ENCODE measurements around the gene ACBD6. TPM values are rescaled to one million over a fixed set of nuclear protein-coding genes. Genes with fewer than 3 reads are reported as not detected.

Gene ACBD6
- total and polyA plus RNA-seq, 4 experiments from 2014 or later, result 31.7 to 64.2 (median 44.9) TPM

GRCh38 chr1:180278596-180279395, 223.6 kb downstream of the ACBD6 start:
- Histone ChIP-seq H3K36me3 (ENCODE audit: insufficient read depth, low read length) (no peaks in the 10 kb centered on the region), H3K4me3 (ENCODE audit: low read length in 2 of 2) (no peak overlapping the region), H3K27ac (ENCODE audit: low read depth, low read length) (no peak overlapping the region), H3K9me3 (ENCODE audit: control insufficient read depth in 1 of 2, low read length in 2 of 2) (no peaks in the 10 kb centered on the region), H3K4me1 (ENCODE audit: insufficient read depth, low read length) (no peaks in the 10 kb centered on the region), H3K27me3 (ENCODE audit: insufficient read depth, low read length) (no peaks in the 10 kb centered on the region)
- Mint-ChIP-seq H3K9me3 (no peaks in the 10 kb centered on the region), H3K27ac (peak overlapping the region in 1 of 7 donors; percentile 32), H3K27me3 (no peaks in the 10 kb centered on the region), H3K4me1 (no peaks in the 10 kb centered on the region), H3K4me3 (no peak overlapping the region), H3K36me3 (peaks cover 46 to 61% of the 10 kb centered on the region in 2 donors)
- POLR2A ChIA-PET (ENCODE audit: partially characterized antibody), result no interaction called here
- CTCF ChIA-PET (ENCODE audit: partially characterized antibody), result interaction anchor here (1.7 kb wide), 1 partner anchor 27 kb away, joined by 3 read pairs; no protein-coding TSS in a partner anchor
- DNase-seq, result no peak
- intact Hi-C loops (cut with micrococcal nuclease), result no loop called here

GRCh38 chr1:180278194-180278515, 224.2 kb downstream of the ACBD6 start:
- intact Hi-C loops (cut with micrococcal nuclease), result no loop called here
- no peak for DNase-seq
- POLR2A ChIA-PET (ENCODE audit: partially characterized antibody), result no interaction called here
- no peak overlapping the region for H3K27ac Mint-ChIP-seq
- no peaks in the 10 kb centered on the region for H3K27me3 Mint-ChIP-seq
- Histone ChIP-seq H3K9me3 (ENCODE audit: control insufficient read depth in 1 of 2, low read length in 2 of 2) (no peaks in the 10 kb centered on the region), H3K4me3 (ENCODE audit: low read length in 2 of 2) (no peak overlapping the region), H3K27me3 (ENCODE audit: insufficient read depth, low read length) (no peaks in the 10 kb centered on the region), H3K4me1 (ENCODE audit: insufficient read depth, low read length) (no peaks in the 10 kb centered on the region), H3K36me3 (ENCODE audit: insufficient read depth, low read length) (no peaks in the 10 kb centered on the region), H3K27ac (ENCODE audit: low read depth, low read length) (no peak overlapping the region)
- no peaks in the 10 kb centered on the region for H3K9me3 Mint-ChIP-seq
- no peaks in the 10 kb centered on the region for H3K4me1 Mint-ChIP-seq
- H3K36me3 Mint-ChIP-seq, result peaks cover 42 to 61% of the 10 kb centered on the region in 2 donors
- no peak overlapping the region for H3K4me3 Mint-ChIP-seq
- CTCF ChIA-PET (ENCODE audit: partially characterized antibody), result no interaction called here

GRCh38 chr1:180277476-180278193, 224.7 kb downstream of the ACBD6 start:
- Histone ChIP-seq H3K36me3 (ENCODE audit: insufficient read depth, low read length) (no peaks in the 10 kb centered on the region), H3K4me3 (ENCODE audit: low read length in 2 of 2) (no peak overlapping the region), H3K4me1 (ENCODE audit: insufficient read depth, low read length) (no peaks in the 10 kb centered on the region), H3K27me3 (ENCODE audit: insufficient read depth, low read length) (no peaks in the 10 kb centered on the region), H3K27ac (ENCODE audit: low read depth, low read length) (no peak overlapping the region), H3K9me3 (ENCODE audit: control insufficient read depth in 1 of 2, low read length in 2 of 2) (no peaks in the 10 kb centered on the region)
- Mint-ChIP-seq H3K27ac (no peak overlapping the region), H3K4me1 (no peaks in the 10 kb centered on the region), H3K36me3 (peaks cover 43 to 62% of the 10 kb centered on the region in 2 donors), H3K4me3 (no peak overlapping the region), H3K9me3 (no peaks in the 10 kb centered on the region), H3K27me3 (no peaks in the 10 kb centered on the region)
- no peak for DNase-seq
- ChIA-PET CTCF (ENCODE audit: partially characterized antibody) (no interaction called here), POLR2A (ENCODE audit: partially characterized antibody) (no interaction called here)
- intact Hi-C loops (cut with micrococcal nuclease), result no loop called here

- Histone ChIP-seq H3K9me3 (ENCODE audit: control insufficient read depth in 1 of 2, low read length in 2 of 2) (no peaks in the 10 kb centered on the region), H3K27ac (ENCODE audit: low read depth, low read length) (no peak overlapping the region), H3K4me1 (ENCODE audit: insufficient read depth, low read length) (no peaks in the 10 kb centered on the region), H3K36me3 (ENCODE audit: insufficient read depth, low read length) (no peaks in the 10 kb centered on the region), H3K4me3 (ENCODE audit: low read length in 2 of 2) (no peak overlapping the region), H3K27me3 (ENCODE audit: insufficient read depth, low read length) (no peaks in the 10 kb centered on the region)
- no peak for DNase-seq
- intact Hi-C loops (cut with micrococcal nuclease), result no loop called here
- H3K4me3 Mint-ChIP-seq, result no peak overlapping the region
- H3K27me3 Mint-ChIP-seq, result no peaks in the 10 kb centered on the region
- H3K4me1 Mint-ChIP-seq, result no peaks in the 10 kb centered on the region
- peaks cover 40 to 58% of the 10 kb centered on the region in 2 donors for H3K36me3 Mint-ChIP-seq
- CTCF ChIA-PET (ENCODE audit: partially characterized antibody), result no interaction called here
- H3K9me3 Mint-ChIP-seq, result no peaks in the 10 kb centered on the region
- POLR2A ChIA-PET (ENCODE audit: partially characterized antibody), result no interaction called here
- H3K27ac Mint-ChIP-seq, result no peak overlapping the region
Measured at GRCh38 chr1:180275726-180276125, 226.7 kb downstream of the ACBD6 start.

- CTCF ChIA-PET (ENCODE audit: partially characterized antibody), result interaction anchor here (1.3 kb wide), 1 partner anchor 21 kb away, joined by 3 read pairs; no protein-coding TSS in a partner anchor
- no peak overlapping the region for H3K4me3 ChIP-seq (ENCODE audit: low read length in 2 of 2)
- no peaks in the 10 kb centered on the region for H3K27me3 Mint-ChIP-seq
Measured at GRCh38 chr1:180274221-180274620, 228.2 kb downstream of the ACBD6 start.

GRCh38 chr1:180273066-180273465, 229.3 kb downstream of the ACBD6 start:
- H3K9me3 ChIP-seq (ENCODE audit: control insufficient read depth in 1 of 2, low read length in 2 of 2), result no peaks in the 10 kb centered on the region
- Mint-ChIP-seq H3K9me3 (no peaks in the 10 kb centered on the region), H3K27ac (no peak overlapping the region), H3K4me3 (no peak overlapping the region), H3K36me3 (peaks cover 25 to 46% of the 10 kb centered on the region in 2 donors), H3K27me3 (no peaks in the 10 kb centered on the region), H3K4me1 (no peaks in the 10 kb centered on the region)
- no peak overlapping the region for H3K4me3 ChIP-seq (ENCODE audit: low read length in 2 of 2)
- intact Hi-C loops (cut with micrococcal nuclease), result no loop called here
- no peaks in the 10 kb centered on the region for H3K4me1 ChIP-seq (ENCODE audit: insufficient read depth, low read length)
- no peak for DNase-seq
- no peaks in the 10 kb centered on the region for H3K36me3 ChIP-seq (ENCODE audit: insufficient read depth, low read length)
- ChIA-PET POLR2A (ENCODE audit: partially characterized antibody) (no interaction called here), CTCF (ENCODE audit: partially characterized antibody) (interaction anchor here (1.3 kb wide), 1 partner anchor 20 kb away, joined by 3 read pairs; no protein-coding TSS in a partner anchor)
- H3K27me3 ChIP-seq (ENCODE audit: insufficient read depth, low read length), result no peaks in the 10 kb centered on the region
- H3K27ac ChIP-seq (ENCODE audit: low read depth, low read length), result no peak overlapping the region

More at GRCh38 chr1:180274221-180274620, 228.2 kb downstream of the ACBD6 start:
- Histone ChIP-seq H3K36me3 (ENCODE audit: insufficient read depth, low read length) (no peaks in the 10 kb centered on the region), H3K27ac (ENCODE audit: low read depth, low read length) (no peak overlapping the region), H3K27me3 (ENCODE audit: insufficient read depth, low read length) (no peaks in the 10 kb centered on the region), H3K9me3 (ENCODE audit: control insufficient read depth in 1 of 2, low read length in 2 of 2) (no peaks in the 10 kb centered on the region), H3K4me1 (ENCODE audit: insufficient read depth, low read length) (no peaks in the 10 kb centered on the region)
- no peaks in the 10 kb centered on the region for H3K4me1 Mint-ChIP-seq
- no peaks in the 10 kb centered on the region for H3K9me3 Mint-ChIP-seq
- peaks cover 34 to 51% of the 10 kb centered on the region in 2 donors for H3K36me3 Mint-ChIP-seq
- POLR2A ChIA-PET (ENCODE audit: partially characterized antibody), result no interaction called here
- H3K27ac Mint-ChIP-seq, result no peak overlapping the region
- H3K4me3 Mint-ChIP-seq, result no peak overlapping the region
- intact Hi-C loops (cut with micrococcal nuclease), result no loop called here
- no peak for DNase-seq

GRCh38 chr1:180272395-180272794, 230.0 kb downstream of the ACBD6 start:
- intact Hi-C loops (cut with micrococcal nuclease), result no loop called here
- CTCF ChIA-PET (ENCODE audit: partially characterized antibody), result no interaction called here
- peaks cover 19 to 40% of the 10 kb centered on the region in 2 donors for H3K36me3 Mint-ChIP-seq

More at GRCh38 chr1:180272395-180272794, 230.0 kb downstream of the ACBD6 start:
- H3K27me3 ChIP-seq (ENCODE audit: insufficient read depth, low read length), result no peaks in the 10 kb centered on the region
- POLR2A ChIA-PET (ENCODE audit: partially characterized antibody), result no interaction called here
- H3K4me1 ChIP-seq (ENCODE audit: insufficient read depth, low read length), result no peaks in the 10 kb centered on the region
- H3K27ac ChIP-seq (ENCODE audit: low read depth, low read length), result no peak overlapping the region
- H3K4me3 Mint-ChIP-seq, result no peak overlapping the region
- no peak overlapping the region for H3K4me3 ChIP-seq (ENCODE audit: low read length in 2 of 2)
- H3K27me3 Mint-ChIP-seq, result no peaks in the 10 kb centered on the region
- DNase-seq, result no peak
- no peaks in the 10 kb centered on the region for H3K4me1 Mint-ChIP-seq
- no peaks in the 10 kb centered on the region for H3K9me3 ChIP-seq (ENCODE audit: control insufficient read depth in 1 of 2, low read length in 2 of 2)
- H3K27ac Mint-ChIP-seq, result no peak overlapping the region
- H3K36me3 ChIP-seq (ENCODE audit: insufficient read depth, low read length), result no peaks in the 10 kb centered on the region
- no peaks in the 10 kb centered on the region for H3K9me3 Mint-ChIP-seq

Measured in CD4-positive, alpha-beta memory T cell (primary cell).